Astrocyte (in vitro differentiated cells and primary cell): ENCODE results near the gene CD200.

Experiments
- EZH2 ChIP-seq: IDR thresholded peaks from 2 replicates; pipeline ENCODE4 v1.6.1; 2012; ENCODE audit warnings: mild to moderate bottlenecking, low read length, inconsistent platforms; ENCODE audit not compliant: insufficient read depth
- TF ChIP-seq, protein P1 (sequence below): IDR thresholded peaks from 2 replicates; pipeline ENCODE4 v1.5.1; 2011; ENCODE audit warnings: low read depth, mild to moderate bottlenecking, inconsistent platforms, low read length, moderate library complexity; ENCODE audit not compliant: insufficient read depth

DNA sequence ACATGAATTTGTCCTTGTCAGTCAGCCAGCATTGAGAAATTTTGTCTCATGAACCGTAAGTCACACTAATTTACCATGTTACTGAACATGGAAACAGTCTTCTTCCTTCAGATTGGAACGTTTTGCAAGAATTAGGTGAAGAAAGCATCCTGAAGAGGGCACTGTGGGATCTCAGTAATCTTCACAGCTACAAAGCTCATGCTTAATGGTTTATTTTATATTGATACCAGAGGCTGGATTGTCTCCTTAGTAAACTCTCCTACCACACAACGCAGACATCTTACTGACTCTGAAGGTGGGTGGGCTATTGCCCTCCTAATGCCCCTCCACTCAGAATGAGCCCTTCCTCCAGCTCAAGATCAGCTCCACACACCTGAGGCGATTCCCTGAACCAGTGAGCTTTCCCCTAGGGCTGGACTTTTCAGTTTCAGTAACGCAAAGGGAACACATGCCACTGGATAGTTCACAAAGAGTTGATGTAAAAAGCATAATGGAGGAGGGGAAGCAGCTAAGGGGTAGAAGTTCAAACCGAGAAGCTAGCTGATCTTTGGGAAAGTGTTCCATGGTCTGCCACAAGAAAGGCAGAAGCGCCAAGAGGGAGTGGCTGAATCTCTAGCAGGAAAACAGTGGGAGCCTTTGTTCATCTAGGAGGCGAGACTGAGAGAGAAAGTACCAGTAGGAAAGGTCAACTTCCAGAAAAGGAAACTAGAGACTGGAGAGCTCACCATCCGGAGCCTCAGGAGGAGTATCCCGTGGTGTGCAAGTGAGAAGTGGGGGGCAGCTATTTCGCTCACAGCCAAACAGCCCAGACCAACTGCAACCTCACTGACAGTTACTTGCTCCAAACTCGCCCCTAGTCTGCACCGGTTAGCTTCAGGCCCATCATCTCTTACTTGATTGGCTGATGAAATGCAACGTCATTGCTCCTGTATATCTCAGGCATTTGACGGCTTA, 39.3 kb upstream of the CD200 start, which contains the start of gene SLC9C1:
- TF ChIP-seq, protein P1, sequence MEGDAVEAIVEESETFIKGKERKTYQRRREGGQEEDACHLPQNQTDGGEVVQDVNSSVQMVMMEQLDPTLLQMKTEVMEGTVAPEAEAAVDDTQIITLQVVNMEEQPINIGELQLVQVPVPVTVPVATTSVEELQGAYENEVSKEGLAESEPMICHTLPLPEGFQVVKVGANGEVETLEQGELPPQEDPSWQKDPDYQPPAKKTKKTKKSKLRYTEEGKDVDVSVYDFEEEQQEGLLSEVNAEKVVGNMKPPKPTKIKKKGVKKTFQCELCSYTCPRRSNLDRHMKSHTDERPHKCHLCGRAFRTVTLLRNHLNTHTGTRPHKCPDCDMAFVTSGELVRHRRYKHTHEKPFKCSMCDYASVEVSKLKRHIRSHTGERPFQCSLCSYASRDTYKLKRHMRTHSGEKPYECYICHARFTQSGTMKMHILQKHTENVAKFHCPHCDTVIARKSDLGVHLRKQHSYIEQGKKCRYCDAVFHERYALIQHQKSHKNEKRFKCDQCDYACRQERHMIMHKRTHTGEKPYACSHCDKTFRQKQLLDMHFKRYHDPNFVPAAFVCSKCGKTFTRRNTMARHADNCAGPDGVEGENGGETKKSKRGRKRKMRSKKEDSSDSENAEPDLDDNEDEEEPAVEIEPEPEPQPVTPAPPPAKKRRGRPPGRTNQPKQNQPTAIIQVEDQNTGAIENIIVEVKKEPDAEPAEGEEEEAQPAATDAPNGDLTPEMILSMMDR = peak; percentile 77
- no peak for TF ChIP-seq EZH2
